GM23248 (cell line): ENCODE results near the gene SNUPN.
"Not testable (repeated sequence)": the region's sequence is repeated elsewhere in the genome, so short reads cannot be mapped to it uniquely, and the experiment has no call there.

Source experiments
- EZH2 ChIP-seq: fragments of 200-600 bp; sonication (generic); IDR thresholded peaks from 2 replicates; pipeline ENCODE4 v1.6.1; 2018; ENCODE audit warnings: antibody characterized with exemption, mild to moderate bottlenecking; ENCODE audit not compliant: insufficient read depth, poor library complexity, severe bottlenecking
- EZH2phosphoT487 ChIP-seq: fragments of 200-600 bp; sonication (generic); IDR thresholded peaks from 2 replicates; pipeline ENCODE4 v1.6.1; 2018; ENCODE audit warnings: antibody characterized with exemption, moderate library complexity, mild to moderate bottlenecking, low read depth; ENCODE audit not compliant: insufficient read depth

DNA sequence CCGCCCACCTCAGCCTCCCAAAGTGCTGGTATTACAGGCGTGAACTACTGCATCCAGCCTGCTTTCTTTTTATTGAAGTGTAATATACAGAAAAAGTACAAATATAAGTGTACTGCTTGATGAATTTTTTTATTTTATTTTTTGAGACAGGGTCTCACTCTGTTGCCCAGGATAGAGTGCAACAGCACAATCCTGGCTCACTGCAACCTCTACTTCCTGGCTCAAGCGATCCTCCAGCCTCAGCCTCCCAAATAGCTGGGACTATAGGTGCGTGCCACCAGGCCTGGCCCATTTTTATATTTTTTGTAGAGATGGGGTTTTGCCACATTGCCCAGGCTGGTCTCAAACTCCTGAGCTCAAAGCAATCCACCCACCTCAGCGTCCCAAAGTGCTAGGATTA is 42.6 kb downstream of the SNUPN start:
- not testable (repeated sequence) for TF ChIP-seq EZH2phosphoT487, EZH2
